Testis (tissue), 3 donors: ENCODE data around the gene CASP7. TPM values are rescaled to one million over a fixed set of nuclear protein-coding genes. Genes with fewer than 3 reads are reported as not detected.

ENCODE experiments used
- DNase-seq: peaks from one replicate; pipeline ENCODE4 v3.0.0-alpha.2; 2019
- H3K27ac ChIP-seq, 2 donors: fragments of 200-600 bp; sonication (generic); one replicate each; pipeline ENCODE4 v1.5.1; 2019
- H3K27me3 ChIP-seq: fragments of 200-600 bp; sonication (generic); one replicate; pipeline ENCODE4 v1.5.1; 2019
- H3K36me3 ChIP-seq: fragments of 200-600 bp; sonication (generic); one replicate; pipeline ENCODE4 v1.5.1; 2017; ENCODE audit warnings: low read depth; ENCODE audit errors: missing control alignments
- H3K4me1 ChIP-seq: fragments of 200-600 bp; sonication (generic); one replicate; pipeline ENCODE4 v1.5.1; 2019
- H3K4me3 ChIP-seq, 2 donors: fragments of 200-600 bp; sonication (generic); one replicate each; pipeline ENCODE4 v1.5.1; 2017 to 2019
- H3K9me3 ChIP-seq: fragments of 200-600 bp; sonication (generic); one replicate; pipeline ENCODE4 v1.5.1; 2017
- CTCF ChIP-seq, 3 experiments: fragments of 450-650 bp in 2 of 3; fragments of 200-600 bp in 1 of 3; sonication (generic) in 1 of 3; IDR thresholded peaks; one replicate each; pipeline ENCODE4 v1.5.1; 2016 to 2019; ENCODE audit warnings: antibody characterized with exemption in 3 of 3, mild to moderate bottlenecking in 2 of 3, moderate library complexity in 1 of 3
- POLR2A ChIP-seq: fragments of 450-650 bp; IDR thresholded peaks from one replicate; pipeline ENCODE4 v1.6.1; 2017; ENCODE audit warnings: antibody characterized with exemption, mild to moderate bottlenecking, moderate library complexity
- WGBS, 2 donors: methylation state at CpG; one replicate each; pipeline ENCODE4 v1.1.5; 2018; 5-methylcytosine and 5-hydroxymethylcytosine counted together
- intact Hi-C: fragments of 100-400 bp; cut with DNase I; formaldehyde crosslinking; loops from one replicate; pipeline ENCODE4 v1.15.1; 2023; ENCODE audit warnings: low total_unique reads
- polyA plus RNA-seq: library from polyadenylated mRNA; stranded (reverse); fragments of 350-450 nt; fragmentation: Illumina TruSeq; extraction: RNeasy Lipid Tissue Mini Kit (QIAGEN cat#74804); gene quantifications from one replicate; pipeline ENCODE4 v1.2.3, GENCODE V29; 2014; ENCODE audit warnings: low read depth, low replicate concordance; ENCODE audit not compliant: insufficient read depth
- total RNA-seq, 2 donors: library from RNA; depleted of rRNA; stranded (reverse); fragments of >200 nt; gene quantifications; one replicate each; pipeline ENCODE4 v1.2.3, GENCODE V29; 2016

The CASP7 gene
- total and polyA plus RNA-seq, 3 donors from 2014 or later: 7.5 to 12.7 (median 11.8) TPM

- Histone ChIP-seq H3K27ac (no peak overlapping the region), H3K4me1 (no peaks in the 10 kb centered on the region), H3K36me3 (no peaks in the 10 kb centered on the region), H3K4me3 (no peak overlapping the region), H3K9me3 (no peaks in the 10 kb centered on the region), H3K27me3 (no peaks in the 10 kb centered on the region)
- 43 to 89% methylated on average over 1 of the region's 1 CpG for WGBS, 2 donors
- DNase-seq: no peak
- intact Hi-C loops: no loop called here
- TF ChIP-seq CTCF (IDR thresholded peaks at IDR 0.05): no peak
- TF ChIP-seq POLR2A: no peak
These were observed 72.8 kb downstream of the CASP7 start for GRCh38 chr10:113752553-113752952.

GRCh38 chr10:113753020-113753692 lies 73.4 kb downstream of the CASP7 start:
- Histone ChIP-seq H3K27me3 (no peaks in the 10 kb centered on the region), H3K36me3 (no peaks in the 10 kb centered on the region), H3K27ac (no peak overlapping the region), H3K4me1 (no peaks in the 10 kb centered on the region), H3K9me3 (no peaks in the 10 kb centered on the region), H3K4me3 (no peak overlapping the region)
- intact Hi-C loops: no loop called here
- DNase-seq: no peak
- 53 to 68% methylated on average over 9 of the region's 9 CpGs for WGBS, 2 donors
- TF ChIP-seq CTCF (IDR thresholded peaks at IDR 0.05) (no peak), POLR2A (no peak)

GRCh38 chr10:113754125-113754524 lies 74.4 kb downstream of the CASP7 start:
- no peak for DNase-seq
- intact Hi-C loops: no loop called here
- TF ChIP-seq POLR2A (no peak), CTCF (IDR thresholded peaks at IDR 0.05) (no peak)
- Histone ChIP-seq H3K4me3 (no peak overlapping the region), H3K27ac (no peak overlapping the region), H3K4me1 (no peaks in the 10 kb centered on the region), H3K27me3 (no peaks in the 10 kb centered on the region), H3K9me3 (no peaks in the 10 kb centered on the region), H3K36me3 (no peaks in the 10 kb centered on the region)
- 91 to 92% methylated on average over 3 of the region's 3 CpGs for WGBS, 2 donors

GRCh38 chr10:113754768-113755167 lies 75.1 kb downstream of the CASP7 start:
- Histone ChIP-seq H3K9me3 (no peaks in the 10 kb centered on the region), H3K27me3 (no peaks in the 10 kb centered on the region), H3K36me3 (no peaks in the 10 kb centered on the region), H3K4me3 (no peak overlapping the region), H3K4me1 (no peaks in the 10 kb centered on the region), H3K27ac (no peak overlapping the region)
- no peak for TF ChIP-seq POLR2A
- no peak for TF ChIP-seq CTCF (IDR thresholded peaks at IDR 0.05)
- WGBS, 2 donors: 74 to 77% methylated on average over 9 of the region's 9 CpGs
- DNase-seq: peak; percentile 63
- intact Hi-C loops: no loop called here

GRCh38 chr10:113756940-113757543 lies 77.3 kb downstream of the CASP7 start:
- Histone ChIP-seq H3K9me3 (no peaks in the 10 kb centered on the region), H3K27me3 (no peaks in the 10 kb centered on the region), H3K36me3 (no peaks in the 10 kb centered on the region), H3K27ac (no peak overlapping the region), H3K4me1 (no peaks in the 10 kb centered on the region), H3K4me3 (no peak overlapping the region)
- 84 to 90% methylated on average over 12 of the region's 12 CpGs for WGBS, 2 donors
- intact Hi-C loops: no loop called here
- TF ChIP-seq POLR2A: no peak
- TF ChIP-seq CTCF (IDR thresholded peaks at IDR 0.05): no peak
- no peak for DNase-seq
